HL-60 (cell line): ENCODE results near the gene EFCAB6.

Source experiments
- DNase-seq, 2 experiments: peaks; one replicate each; pipeline ENCODE4 v3.0.0-alpha.2; 2010 to 2020; ENCODE audit warnings: low read depth in 1 of 2, low spot score in 1 of 2
- H3K27ac ChIP-seq: fragments of 250-450 bp; sonication (Bioruptor Pico); replicated peaks from 2 replicates; pipeline ENCODE4 v1.5.1; 2020; ENCODE audit warnings: mild to moderate bottlenecking, moderate library complexity
- H3K27me3 ChIP-seq: fragments of 250-450 bp; sonication (Bioruptor Pico); 2 replicates; pipeline ENCODE4 v1.5.1; 2021; ENCODE audit warnings: mild to moderate bottlenecking, moderate library complexity; ENCODE audit not compliant: insufficient read depth, poor library complexity, severe bottlenecking
- H3K4me3 ChIP-seq: replicated peaks from 2 replicates; pipeline ENCODE4 v1.5.1; 2011; ENCODE audit warnings: mild to moderate bottlenecking, control low read depth, low read length; ENCODE audit not compliant: insufficient read depth
- GABPA ChIP-seq: IDR thresholded peaks from 2 replicates; pipeline ENCODE4 v1.6.1; 2012; ENCODE audit warnings: low read depth
- POLR2AphosphoS5 ChIP-seq: IDR thresholded peaks from 2 replicates; pipeline ENCODE4 v1.6.1; 2012; ENCODE audit warnings: low read depth
- SPI1 ChIP-seq: IDR thresholded peaks from 2 replicates; pipeline ENCODE4 v1.6.1; 2012; ENCODE audit warnings: low read depth, mild to moderate bottlenecking, borderline replicate concordance
- TF ChIP-seq, protein P1 (sequence below): IDR thresholded peaks from 2 replicates; pipeline ENCODE4 v1.6.1; 2012; ENCODE audit warnings: low read depth; ENCODE audit not compliant: insufficient replicate concordance
- TF ChIP-seq, protein P2 (sequence below): IDR thresholded peaks from one replicate; pipeline ENCODE4 v1.5.1; 2011; ENCODE audit warnings: low read length, control low read depth, inconsistent platforms; ENCODE audit not compliant: insufficient read depth

Gene EFCAB6

DNA sequence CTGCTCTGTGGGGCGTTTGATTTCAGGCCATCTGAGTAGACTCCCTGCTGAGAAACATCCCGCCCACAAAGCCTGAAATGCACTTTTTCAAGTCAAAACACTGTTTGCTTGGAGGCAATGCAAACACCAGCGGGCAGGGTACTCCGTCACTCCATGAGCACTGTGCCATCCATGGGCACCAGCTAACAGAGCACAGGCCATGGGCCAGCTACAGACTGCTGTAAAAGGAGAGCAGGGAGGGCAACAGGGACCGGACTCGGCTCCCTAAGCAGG is 16.6 kb upstream of the EFCAB6 start:
- Histone ChIP-seq H3K27ac (no peak overlapping the region), H3K27me3 (peaks cover 1% of the 10 kb centered on the region), H3K4me3 (no peak overlapping the region)
- DNase-seq: no peak
- TF ChIP-seq, protein P1, sequence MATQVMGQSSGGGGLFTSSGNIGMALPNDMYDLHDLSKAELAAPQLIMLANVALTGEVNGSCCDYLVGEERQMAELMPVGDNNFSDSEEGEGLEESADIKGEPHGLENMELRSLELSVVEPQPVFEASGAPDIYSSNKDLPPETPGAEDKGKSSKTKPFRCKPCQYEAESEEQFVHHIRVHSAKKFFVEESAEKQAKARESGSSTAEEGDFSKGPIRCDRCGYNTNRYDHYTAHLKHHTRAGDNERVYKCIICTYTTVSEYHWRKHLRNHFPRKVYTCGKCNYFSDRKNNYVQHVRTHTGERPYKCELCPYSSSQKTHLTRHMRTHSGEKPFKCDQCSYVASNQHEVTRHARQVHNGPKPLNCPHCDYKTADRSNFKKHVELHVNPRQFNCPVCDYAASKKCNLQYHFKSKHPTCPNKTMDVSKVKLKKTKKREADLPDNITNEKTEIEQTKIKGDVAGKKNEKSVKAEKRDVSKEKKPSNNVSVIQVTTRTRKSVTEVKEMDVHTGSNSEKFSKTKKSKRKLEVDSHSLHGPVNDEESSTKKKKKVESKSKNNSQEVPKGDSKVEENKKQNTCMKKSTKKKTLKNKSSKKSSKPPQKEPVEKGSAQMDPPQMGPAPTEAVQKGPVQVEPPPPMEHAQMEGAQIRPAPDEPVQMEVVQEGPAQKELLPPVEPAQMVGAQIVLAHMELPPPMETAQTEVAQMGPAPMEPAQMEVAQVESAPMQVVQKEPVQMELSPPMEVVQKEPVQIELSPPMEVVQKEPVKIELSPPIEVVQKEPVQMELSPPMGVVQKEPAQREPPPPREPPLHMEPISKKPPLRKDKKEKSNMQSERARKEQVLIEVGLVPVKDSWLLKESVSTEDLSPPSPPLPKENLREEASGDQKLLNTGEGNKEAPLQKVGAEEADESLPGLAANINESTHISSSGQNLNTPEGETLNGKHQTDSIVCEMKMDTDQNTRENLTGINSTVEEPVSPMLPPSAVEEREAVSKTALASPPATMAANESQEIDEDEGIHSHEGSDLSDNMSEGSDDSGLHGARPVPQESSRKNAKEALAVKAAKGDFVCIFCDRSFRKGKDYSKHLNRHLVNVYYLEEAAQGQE: no peak
- TF ChIP-seq POLR2AphosphoS5 (no peak), GABPA (no peak), SPI1 (no peak)
- TF ChIP-seq, protein P2, sequence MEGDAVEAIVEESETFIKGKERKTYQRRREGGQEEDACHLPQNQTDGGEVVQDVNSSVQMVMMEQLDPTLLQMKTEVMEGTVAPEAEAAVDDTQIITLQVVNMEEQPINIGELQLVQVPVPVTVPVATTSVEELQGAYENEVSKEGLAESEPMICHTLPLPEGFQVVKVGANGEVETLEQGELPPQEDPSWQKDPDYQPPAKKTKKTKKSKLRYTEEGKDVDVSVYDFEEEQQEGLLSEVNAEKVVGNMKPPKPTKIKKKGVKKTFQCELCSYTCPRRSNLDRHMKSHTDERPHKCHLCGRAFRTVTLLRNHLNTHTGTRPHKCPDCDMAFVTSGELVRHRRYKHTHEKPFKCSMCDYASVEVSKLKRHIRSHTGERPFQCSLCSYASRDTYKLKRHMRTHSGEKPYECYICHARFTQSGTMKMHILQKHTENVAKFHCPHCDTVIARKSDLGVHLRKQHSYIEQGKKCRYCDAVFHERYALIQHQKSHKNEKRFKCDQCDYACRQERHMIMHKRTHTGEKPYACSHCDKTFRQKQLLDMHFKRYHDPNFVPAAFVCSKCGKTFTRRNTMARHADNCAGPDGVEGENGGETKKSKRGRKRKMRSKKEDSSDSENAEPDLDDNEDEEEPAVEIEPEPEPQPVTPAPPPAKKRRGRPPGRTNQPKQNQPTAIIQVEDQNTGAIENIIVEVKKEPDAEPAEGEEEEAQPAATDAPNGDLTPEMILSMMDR: no peak

DNA sequence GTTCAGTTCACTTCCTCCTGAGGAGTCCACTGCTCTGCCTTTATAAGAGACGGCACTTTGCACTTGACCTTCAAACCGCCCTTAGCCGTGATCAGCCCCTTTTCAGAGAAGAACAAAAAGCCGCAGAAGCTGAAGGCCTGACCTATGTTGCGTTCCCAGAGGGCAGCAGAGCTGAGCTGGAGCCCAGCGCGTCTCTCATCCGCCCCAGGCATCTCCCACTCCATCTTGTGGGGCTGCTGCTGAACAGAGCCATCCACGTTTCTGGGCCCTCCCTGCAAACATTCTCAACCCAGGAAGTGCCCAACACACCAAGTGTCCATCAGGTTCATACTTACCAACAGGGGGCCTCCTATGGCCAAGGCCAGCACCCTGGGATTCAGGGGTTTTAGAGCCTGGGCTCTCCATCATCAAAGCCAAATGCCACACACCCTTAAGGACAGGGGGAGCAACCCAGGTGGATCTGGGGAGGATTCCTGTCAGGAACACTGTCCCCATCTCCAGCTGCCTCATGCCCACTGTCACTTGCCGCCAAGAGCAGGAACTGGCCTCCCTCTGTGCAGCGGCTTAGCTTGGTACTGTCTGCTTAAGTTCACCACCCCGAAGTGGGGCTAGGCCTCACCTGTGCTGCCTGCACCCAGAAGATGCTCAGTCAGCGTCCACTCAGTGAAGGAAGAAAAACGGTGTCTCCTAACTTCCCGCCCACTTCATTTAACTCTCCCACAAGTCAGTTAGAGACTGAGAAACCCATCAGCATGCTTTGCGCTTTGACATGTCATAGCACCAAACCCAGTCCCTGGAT is 16.0 kb upstream of the EFCAB6 start:
- no peak for DNase-seq
- H3K4me3 ChIP-seq: no peak overlapping the region
- no peaks in the 10 kb centered on the region for H3K27me3 ChIP-seq
- TF ChIP-seq GABPA: no peak
- TF ChIP-seq SPI1: no peak
- TF ChIP-seq, protein P2: no peak
- TF ChIP-seq, protein P1: no peak
- no peak for TF ChIP-seq POLR2AphosphoS5
- H3K27ac ChIP-seq: no peak overlapping the region

DNA sequence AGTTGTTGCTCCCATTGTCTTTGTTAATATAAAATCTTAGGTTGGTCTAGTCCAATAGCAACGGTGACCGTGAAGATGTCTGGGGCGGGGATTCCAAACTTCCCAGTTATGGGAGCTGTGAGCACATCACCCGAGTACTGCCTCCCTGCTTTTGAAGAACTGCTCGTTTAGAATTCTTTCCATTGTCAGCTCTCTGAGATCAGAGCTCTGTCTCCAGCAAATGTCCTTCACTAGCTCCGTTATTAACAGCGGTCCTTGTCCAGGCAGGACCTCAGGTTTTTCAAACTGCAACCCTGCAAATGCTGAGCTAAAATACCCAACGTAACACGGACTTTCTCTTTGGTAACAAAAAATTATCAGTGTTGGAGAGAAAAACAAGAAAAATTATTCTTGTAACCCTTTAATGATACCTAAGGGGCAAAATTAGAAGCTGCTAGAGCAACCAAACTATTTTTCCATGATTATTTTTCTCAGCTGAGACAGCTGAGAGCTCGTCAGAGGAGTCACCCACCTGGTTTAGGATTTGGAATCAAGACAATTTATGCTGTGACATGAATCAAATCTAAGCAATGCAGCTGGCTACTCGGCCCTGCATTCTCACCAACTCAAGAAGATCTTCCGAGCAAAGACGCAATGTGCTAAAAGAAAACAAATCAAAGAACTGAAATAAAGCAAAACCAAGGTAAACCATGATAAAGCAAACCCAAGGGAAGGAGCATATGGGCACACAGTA is 15.1 kb upstream of the EFCAB6 start:
- no peak overlapping the region for H3K4me3 ChIP-seq
- H3K27ac ChIP-seq: no peak overlapping the region
- no peaks in the 10 kb centered on the region for H3K27me3 ChIP-seq
- TF ChIP-seq SPI1: no peak
- no peak for TF ChIP-seq POLR2AphosphoS5
- TF ChIP-seq, protein P1: no peak
- TF ChIP-seq, protein P2: no peak
- TF ChIP-seq GABPA: no peak
- no peak for DNase-seq
